GM19193 (cell line): ENCODE data around the gene PLCD1.

Experiments used
- POLR2A ChIP-seq: IDR thresholded peaks from 4 replicates; pipeline ENCODE4 v1.6.1; 2011; ENCODE audit not compliant: insufficient read depth, insufficient read length; ENCODE audit errors: extremely low read depth

Gene PLCD1

DNA sequence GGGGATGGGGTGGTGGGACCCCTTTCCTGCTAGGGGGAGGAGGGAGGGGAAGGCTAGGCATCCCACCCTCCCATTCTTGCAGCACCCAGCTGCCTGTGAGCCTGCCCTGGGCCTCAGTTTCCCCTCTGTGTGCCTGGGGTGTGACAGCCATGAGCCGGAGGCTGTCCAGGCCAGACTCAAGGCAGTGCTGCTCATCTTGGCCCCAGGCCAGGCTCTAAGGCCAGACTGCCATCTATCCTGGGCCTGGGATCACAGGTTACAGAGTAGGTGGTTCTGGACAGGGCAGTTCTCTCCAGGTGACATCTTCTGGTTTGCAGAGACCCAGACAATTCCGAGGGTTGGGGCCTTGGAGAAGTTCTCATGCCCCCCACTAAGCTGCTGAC is 42.1 kb downstream of the PLCD1 start:
- no peak for TF ChIP-seq POLR2A

GRCh38 chr3:37986479-37987314 is 42.7 kb downstream of the PLCD1 start:
- TF ChIP-seq POLR2A, result no peak

- TF ChIP-seq POLR2A, result no peak
Observed at GRCh38 chr3:37985637-37986320, 43.7 kb downstream of the PLCD1 start.

DNA sequence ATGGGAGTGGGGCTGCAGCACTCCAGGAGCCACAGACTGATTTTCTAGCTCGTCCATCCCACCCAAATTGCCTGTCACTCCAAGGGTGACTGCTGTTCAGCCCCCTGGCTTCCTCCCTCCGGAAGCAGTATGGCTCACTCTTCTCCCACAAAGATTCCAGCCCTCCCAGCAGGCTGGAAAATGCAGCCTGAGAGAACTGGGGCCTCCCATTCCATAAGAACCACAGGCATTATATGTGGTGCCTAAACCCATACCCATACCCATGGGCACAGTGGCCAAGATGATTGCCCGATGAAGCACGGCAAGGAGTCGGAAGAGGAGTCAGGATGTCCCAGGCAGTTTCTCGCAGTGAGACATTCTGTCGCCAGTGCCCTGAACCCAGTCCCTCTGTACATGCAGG is 44.8 kb downstream of the PLCD1 start:
- no peak for TF ChIP-seq POLR2A

DNA sequence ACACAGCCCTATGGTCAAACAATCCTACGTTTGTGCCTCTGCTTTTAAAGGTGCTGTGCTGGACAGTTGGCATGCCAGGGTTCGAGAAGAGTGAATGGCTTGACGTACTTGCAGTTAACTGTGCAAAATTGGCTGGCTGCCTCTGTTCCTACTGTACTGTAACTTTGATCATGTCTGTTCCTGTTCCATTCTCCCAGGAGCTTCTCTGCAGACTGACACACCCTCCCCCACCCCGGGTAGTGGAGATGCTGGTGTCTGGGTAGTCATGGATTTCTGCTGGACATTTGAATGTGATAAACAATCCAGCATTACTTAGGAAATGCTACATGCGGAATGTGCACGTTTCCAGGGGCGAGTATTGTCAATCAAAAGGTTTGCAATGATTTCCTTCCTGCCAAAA is 45.4 kb downstream of the PLCD1 start:
- TF ChIP-seq POLR2A, result no peak

DNA sequence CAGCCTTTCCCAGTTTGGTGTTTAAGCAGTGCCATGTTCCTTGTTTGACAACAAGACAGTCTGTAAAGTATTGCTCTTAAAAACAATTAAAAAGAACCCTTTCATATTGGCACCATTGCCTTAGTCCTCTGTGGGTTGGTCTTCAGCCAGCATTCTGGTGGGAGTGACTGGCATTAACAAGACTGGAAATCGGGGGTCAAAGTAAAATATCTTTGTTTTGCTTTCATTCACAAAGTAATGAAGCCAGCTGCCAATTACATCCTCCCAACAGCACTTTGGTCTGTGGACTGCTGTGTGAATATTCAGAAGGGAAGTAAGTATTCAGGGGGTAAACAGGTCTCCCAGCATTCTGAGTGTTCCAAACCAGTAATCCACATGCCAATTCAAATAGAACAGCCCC is 47.1 kb downstream of the PLCD1 start:
- TF ChIP-seq POLR2A, result no peak

- no peak for TF ChIP-seq POLR2A
Observed at GRCh38 chr3:37981348-37981664, 48.1 kb downstream of the PLCD1 start.

DNA sequence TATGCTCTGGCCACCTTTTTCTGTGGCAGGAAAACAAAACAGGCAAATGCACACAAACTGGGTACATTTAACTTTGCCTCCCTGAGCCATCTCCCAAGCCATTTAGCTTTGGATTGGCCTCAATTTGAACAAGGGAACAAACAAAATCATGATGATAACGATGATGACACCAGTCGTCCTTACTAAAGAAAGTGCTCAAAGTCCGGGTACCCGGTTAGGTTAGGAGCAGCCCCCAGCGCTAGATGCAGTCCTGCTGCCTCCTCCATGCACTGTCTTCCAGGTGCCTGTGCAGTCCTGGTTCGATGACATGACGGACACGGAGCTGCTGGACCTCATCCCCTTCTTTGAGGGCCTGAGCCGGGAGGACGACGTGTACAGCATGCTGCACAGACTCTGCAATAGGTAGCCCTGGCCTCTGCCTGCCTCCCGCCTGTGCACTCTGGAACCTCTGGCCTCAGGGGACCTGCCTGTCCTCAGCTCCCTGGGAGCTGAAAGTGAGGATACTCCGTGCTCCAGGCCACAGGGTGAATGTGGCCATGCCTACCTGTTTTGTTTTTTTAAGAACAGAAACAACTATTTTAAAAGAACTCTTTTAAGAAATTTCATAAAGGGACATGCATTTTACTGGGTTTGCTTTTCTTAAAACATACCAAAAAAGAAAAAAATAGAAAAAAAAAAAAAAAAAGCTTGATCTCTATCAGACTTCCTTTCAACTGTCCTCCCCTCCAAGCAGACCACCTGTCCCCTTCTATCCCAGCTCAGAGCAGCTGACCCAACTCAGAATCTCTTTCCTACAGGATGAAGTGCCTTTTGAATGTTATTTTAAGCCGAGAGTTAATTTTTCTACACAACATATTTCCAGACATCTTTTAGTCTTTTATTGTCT is 48.7 kb downstream of the PLCD1 start:
- no peak for TF ChIP-seq POLR2A

DNA sequence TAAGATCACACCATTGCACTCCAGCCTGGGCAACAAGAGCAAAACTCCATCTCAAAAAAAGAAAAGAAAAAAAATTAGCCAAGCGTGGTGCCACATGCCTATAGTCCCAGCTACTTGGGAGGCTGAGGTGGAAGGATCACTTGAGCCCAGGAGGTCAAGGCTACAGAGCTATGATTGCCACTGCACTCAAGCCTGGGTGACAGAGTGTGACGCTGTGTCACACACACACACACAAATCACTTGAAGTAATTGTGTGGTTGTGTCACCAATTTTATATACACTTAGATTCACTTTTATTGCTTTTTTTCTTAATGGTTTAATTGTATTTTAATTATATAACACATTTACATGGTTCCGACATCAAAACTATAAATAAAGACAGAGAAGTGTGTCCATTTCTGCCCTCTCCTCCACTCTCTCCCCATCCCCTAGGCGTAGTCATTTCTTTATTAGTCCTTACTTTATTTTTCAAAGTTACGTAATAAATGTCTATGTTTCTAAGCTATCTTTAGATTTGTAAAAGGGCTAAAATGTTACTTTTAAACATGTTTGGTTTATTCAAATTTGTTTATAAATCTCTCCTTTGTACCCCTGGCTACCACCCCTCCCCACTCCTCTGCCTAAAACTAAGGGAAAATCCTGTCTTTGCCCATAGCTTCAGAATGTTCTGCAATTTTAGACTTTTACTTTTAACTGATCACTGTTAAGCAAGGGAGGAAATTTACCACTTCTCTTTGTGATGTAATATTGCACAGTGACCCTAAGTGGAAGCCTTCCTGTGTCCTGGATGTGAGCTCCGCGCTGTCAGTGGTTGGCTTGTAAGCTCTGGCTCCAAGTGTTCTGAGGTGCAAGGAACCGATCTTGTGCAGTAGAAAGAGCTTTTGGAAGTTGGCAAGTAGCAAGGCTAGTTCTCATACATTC is 49.6 kb downstream of the PLCD1 start:
- no peak for TF ChIP-seq POLR2A

DNA sequence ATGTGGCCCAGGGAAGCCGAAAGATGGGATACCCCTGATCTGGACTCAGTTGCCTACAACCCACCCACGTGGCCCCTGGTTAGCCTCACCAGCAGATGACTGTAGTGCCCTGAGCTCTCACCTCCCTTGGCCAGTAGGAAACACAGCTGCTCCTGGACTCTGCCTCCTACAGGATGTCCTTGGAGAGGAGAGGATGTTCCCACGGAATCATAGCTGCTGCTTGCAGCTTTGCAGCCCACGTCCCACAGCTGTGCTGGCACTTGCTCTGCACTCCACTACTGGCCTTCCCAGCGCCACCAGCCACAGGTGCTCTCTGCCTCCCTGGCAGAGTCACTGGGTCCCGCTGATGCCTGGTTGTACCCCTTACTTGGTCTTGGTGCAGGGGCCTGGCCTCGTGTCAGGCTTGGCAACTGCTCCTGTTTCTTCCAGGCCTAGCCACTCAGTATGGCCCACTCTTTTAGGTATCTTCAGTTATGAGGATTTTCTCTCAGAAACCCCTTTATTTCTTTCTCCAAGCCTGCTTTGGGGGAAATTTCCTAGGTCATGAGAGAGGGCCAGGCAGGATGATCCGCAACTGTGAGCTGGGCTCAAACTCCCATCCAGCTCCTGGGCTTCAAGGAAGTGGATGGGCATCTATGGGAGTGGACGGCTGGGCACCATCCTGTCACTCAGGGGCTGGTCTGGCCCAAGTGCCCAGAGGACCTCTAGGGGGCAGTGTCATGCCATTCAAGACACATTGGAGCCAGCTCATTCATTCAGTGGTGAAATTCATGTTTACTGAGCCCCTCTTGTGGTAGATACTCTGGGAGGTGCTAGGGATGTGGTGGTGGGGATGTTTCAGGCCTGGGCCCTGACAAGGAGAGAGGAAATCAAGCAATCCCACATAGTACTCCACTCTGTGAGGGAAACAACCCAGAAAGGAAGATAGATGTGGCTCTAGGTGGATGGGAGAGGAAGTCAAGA is 55.0 kb downstream of the PLCD1 start:
- no peak for TF ChIP-seq POLR2A

DNA sequence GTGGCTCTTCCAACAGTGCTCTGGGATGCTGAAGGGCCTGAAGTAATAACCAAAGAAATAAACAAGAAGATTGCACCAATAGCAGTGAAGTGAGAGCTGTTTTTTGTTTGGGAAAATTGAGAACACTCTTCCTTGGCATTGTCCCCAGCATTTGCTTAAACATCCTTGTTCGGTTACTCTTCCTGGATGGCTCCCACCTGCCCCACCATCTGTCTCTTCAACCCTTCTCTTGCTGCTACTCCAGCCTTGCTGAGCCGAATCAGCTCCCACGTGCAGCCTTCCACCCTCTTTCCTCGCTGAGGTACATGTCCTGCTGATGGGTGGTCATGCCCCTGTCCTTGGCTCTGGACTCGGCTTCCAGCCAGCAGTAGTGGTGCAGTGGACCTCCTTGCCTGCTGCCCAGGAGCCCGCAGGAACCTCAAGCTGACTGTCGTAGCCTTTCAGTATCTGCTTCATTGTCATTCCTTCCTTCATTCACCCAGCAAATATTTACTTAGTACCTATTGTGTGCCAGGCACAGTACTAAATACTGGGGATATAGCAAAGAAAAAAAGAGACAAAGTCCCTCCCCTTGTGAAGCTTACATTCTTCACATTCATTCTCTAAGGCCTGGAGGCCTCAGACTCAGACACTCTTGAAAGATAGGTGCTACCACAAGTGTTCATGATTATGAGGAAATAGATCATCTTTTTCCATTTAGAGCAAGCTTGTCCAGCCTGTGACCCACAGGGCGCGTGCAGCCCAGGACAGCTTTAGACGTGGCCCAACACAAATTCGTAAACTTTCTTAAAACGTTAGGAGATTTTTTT is 56.0 kb downstream of the PLCD1 start:
- TF ChIP-seq POLR2A, result no peak

DNA sequence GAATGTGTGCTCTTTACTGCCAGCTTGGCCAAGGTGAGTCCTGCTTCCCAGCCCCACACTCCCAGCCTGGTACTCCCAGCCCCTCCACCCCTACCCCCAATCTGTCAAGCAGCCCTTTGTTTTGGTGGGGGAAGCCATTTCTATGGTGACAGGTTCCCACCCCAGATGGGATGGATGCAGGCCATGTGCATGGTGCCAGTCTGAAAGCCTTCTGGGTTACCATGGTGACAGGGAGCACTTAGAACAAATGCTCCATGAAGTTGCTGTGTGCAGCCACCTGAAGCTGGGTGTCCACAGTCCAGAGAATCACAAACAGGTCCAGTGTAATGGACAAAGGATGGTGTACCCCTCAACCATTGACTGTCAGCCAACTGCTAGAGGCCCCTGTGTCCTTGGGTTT is 58.0 kb downstream of the PLCD1 start:
- TF ChIP-seq POLR2A, result no peak

- TF ChIP-seq POLR2A, result no peak
Observed at GRCh38 chr3:37970802-37971201, 58.6 kb downstream of the PLCD1 start.
